ENCODE results near the gene TSFM.

- no peak for TF ChIP-seq ZBTB1 (CRISPR knock-in tag; IDR thresholded peaks at IDR 0.05; ENCODE audit: borderline replicate concordance, low read depth)
- no peak for TF ChIP-seq REST (IDR thresholded peaks at IDR 0.05; ENCODE audit: borderline replicate concordance)
- TF ChIP-seq REST (CRISPR knock-in tag; IDR thresholded peaks at IDR 0.05; ENCODE audit: low read depth) = no peak
- TF ChIP-seq CAMTA2 (CRISPR knock-in tag; conservative IDR thresholded peaks at IDR 0.05) = no peak
- TF ChIP-seq POLR2AphosphoS5 (IDR thresholded peaks at IDR 0.05; ENCODE audit: control insufficient read depth, insufficient read depth, low read depth, low read length) = no peak
- no peak for TF ChIP-seq CEBPZ (IDR thresholded peaks at IDR 0.05; ENCODE audit: borderline replicate concordance, low read depth, low read length)
- no peak for TF ChIP-seq NKRF (IDR thresholded peaks at IDR 0.05; ENCODE audit: borderline replicate concordance)
- TF ChIP-seq, protein P1, sequence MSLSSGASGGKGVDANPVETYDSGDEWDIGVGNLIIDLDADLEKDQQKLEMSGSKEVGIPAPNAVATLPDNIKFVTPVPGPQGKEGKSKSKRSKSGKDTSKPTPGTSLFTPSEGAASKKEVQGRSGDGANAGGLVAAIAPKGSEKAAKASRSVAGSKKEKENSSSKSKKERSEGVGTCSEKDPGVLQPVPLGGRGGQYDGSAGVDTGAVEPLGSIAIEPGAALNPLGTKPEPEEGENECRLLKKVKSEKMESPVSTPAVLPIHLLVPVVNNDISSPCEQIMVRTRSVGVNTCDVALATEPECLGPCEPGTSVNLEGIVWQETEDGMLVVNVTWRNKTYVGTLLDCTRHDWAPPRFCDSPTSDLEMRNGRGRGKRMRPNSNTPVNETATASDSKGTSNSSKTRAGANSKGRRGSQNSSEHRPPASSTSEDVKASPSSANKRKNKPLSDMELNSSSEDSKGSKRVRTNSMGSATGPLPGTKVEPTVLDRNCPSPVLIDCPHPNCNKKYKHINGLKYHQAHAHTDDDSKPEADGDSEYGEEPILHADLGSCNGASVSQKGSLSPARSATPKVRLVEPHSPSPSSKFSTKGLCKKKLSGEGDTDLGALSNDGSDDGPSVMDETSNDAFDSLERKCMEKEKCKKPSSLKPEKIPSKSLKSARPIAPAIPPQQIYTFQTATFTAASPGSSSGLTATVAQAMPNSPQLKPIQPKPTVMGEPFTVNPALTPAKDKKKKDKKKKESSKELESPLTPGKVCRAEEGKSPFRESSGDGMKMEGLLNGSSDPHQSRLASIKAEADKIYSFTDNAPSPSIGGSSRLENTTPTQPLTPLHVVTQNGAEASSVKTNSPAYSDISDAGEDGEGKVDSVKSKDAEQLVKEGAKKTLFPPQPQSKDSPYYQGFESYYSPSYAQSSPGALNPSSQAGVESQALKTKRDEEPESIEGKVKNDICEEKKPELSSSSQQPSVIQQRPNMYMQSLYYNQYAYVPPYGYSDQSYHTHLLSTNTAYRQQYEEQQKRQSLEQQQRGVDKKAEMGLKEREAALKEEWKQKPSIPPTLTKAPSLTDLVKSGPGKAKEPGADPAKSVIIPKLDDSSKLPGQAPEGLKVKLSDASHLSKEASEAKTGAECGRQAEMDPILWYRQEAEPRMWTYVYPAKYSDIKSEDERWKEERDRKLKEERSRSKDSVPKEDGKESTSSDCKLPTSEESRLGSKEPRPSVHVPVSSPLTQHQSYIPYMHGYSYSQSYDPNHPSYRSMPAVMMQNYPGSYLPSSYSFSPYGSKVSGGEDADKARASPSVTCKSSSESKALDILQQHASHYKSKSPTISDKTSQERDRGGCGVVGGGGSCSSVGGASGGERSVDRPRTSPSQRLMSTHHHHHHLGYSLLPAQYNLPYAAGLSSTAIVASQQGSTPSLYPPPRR (CRISPR knock-in tag; IDR thresholded peaks at IDR 0.05; ENCODE audit: borderline replicate concordance) = no peak
- no peak for TF ChIP-seq CTCF (IDR thresholded peaks at IDR 0.05 in 2 of 3, conservative IDR thresholded peaks at IDR 0.05 in 1 of 3; ENCODE audit: insufficient read depth in 2 of 3, low read depth in 1 of 3, low read length in 3 of 3)
Observed at GRCh38 chr12:57800965-57801364, 18.4 kb downstream of the TSFM start.

Data from K562 (cell line).